Right atrium auricular region (tissue), 2 donors: Measurements from ENCODE around the gene DMGDH. TPM values are rescaled to one million over a fixed set of nuclear protein-coding genes. Genes with fewer than 3 reads are reported as not detected.

Experiments used
- DNase-seq: peaks from one replicate; pipeline ENCODE4 v3.0.0-alpha.2; 2019; ENCODE audit warnings: low spot score
- H3K27ac ChIP-seq, 2 donors: fragments of 200-600 bp; sonication (generic); 1 replicate in 1 of 2; 2 replicates in 1 of 2; pipeline ENCODE4 v1.5.1; 2016 to 2019
- H3K27me3 ChIP-seq, 2 donors: fragments of 200-600 bp; sonication (generic); one replicate each; pipeline versions ENCODE4 v1.5.1 to v1.6.0; 2017 to 2019
- H3K36me3 ChIP-seq: fragments of 200-600 bp; sonication (generic); one replicate; pipeline ENCODE4 v1.5.1; 2016
- H3K4me1 ChIP-seq, 2 donors: fragments of 200-600 bp; sonication (generic); one replicate each; pipeline versions ENCODE4 v1.5.1 to v1.6.0; 2017 to 2019
- H3K4me3 ChIP-seq, 2 donors: fragments of 200-600 bp; sonication (generic); 1 replicate in 1 of 2; 2 replicates in 1 of 2; pipeline ENCODE4 v1.5.1; 2017 to 2019; ENCODE audit warnings: mild to moderate bottlenecking in 1 of 2, moderate library complexity in 1 of 2
- H3K9me3 ChIP-seq, 2 donors: fragments of 200-600 bp; sonication (generic); one replicate each; pipeline ENCODE4 v1.5.1; 2019
- CTCF ChIP-seq, 2 donors: fragments of 200-600 bp; sonication (generic); IDR thresholded peaks; one replicate each; pipeline ENCODE4 v1.5.1; 2019; ENCODE audit warnings: antibody characterized with exemption in 2 of 2
- total RNA-seq, 2 donors: library from RNA; depleted of rRNA; stranded (reverse); fragments of >200 nt; gene quantifications; one replicate each; pipeline ENCODE4 v1.1.0, GENCODE V29; 2016

Gene DMGDH
- total RNA-seq, 2 donors from 2014 or later = 1.3 to 4.0 TPM

- no peaks in the 10 kb centered on the region for H3K36me3 ChIP-seq
- no peak for DNase-seq
- TF ChIP-seq CTCF (IDR thresholded peaks at IDR 0.05) = no peak
- no peaks in the 10 kb centered on the region for H3K27me3 ChIP-seq
- no peaks in the 10 kb centered on the region for H3K4me1 ChIP-seq
- no peak overlapping the region for H3K4me3 ChIP-seq
- no peaks in the 10 kb centered on the region for H3K9me3 ChIP-seq
- no peak overlapping the region for H3K27ac ChIP-seq
Measured at GRCh38 chr5:79036769-79037168, 32.7 kb downstream of the DMGDH start.

- Histone ChIP-seq H3K27ac (no peak overlapping the region), H3K27me3 (no peaks in the 10 kb centered on the region), H3K4me1 (no peaks in the 10 kb centered on the region), H3K9me3 (no peaks in the 10 kb centered on the region), H3K4me3 (no peak overlapping the region), H3K36me3 (no peaks in the 10 kb centered on the region)
- no peak for TF ChIP-seq CTCF (IDR thresholded peaks at IDR 0.05)
- DNase-seq = no peak
Measured at GRCh38 chr5:79035237-79035636, 34.2 kb downstream of the DMGDH start.

DNA sequence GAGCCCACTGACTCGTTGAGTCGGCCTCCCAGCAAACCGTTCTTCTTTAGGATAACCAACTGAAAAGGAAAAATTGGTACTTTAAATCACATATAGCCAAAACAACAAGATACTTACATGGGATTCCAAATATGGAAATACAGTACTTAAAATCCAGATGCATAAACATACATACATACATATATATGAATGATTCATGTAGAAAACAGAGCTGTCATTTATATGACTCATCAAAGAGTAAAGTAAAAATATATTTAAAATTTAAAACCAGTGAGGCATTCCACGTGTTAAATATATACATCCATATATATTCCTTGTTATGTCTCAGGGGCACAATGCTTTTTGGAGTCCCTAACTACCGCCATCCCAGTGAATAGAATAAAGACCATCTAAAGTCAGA, 36.7 kb downstream of the DMGDH start:
- Histone ChIP-seq H3K4me1 (no peaks in the 10 kb centered on the region), H3K27ac (no peak overlapping the region), H3K27me3 (no peaks in the 10 kb centered on the region), H3K9me3 (no peaks in the 10 kb centered on the region), H3K4me3 (no peak overlapping the region), H3K36me3 (no peaks in the 10 kb centered on the region)
- no peak for TF ChIP-seq CTCF (IDR thresholded peaks at IDR 0.05)
- no peak for DNase-seq

DNA sequence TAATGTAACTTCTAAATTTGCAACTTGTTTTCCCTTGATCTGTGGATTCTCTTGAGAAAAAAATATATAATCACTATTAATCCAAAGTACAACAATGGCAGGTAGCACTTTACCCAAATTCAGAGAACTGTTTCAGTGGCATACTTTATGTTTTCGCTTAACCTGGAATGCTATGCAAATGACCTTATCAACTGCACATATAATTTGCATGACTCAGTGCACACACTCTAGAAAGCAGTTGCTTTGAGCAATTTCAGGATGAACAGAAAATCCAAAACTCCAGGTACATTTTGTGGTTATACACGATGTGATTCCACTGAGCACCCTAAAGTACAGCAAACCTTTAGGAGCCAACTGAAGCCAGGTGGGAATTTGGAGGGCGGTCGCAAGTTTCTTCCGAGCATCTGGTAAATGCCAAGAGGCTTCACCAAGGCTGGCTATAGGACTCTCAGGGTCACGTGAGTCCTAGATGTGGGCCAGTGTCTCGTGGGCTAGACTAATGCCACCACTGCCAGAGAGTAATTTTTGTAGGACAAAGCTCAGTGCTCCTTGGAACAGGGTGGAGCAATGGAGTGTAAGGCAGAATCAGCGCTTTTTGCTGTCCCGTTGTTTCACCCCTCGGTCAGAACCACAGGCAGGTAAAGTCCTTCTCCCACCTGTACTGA, 37.3 kb downstream of the DMGDH start:
- Histone ChIP-seq H3K27me3 (no peaks in the 10 kb centered on the region), H3K4me1 (no peaks in the 10 kb centered on the region), H3K27ac (no peak overlapping the region), H3K36me3 (no peaks in the 10 kb centered on the region), H3K9me3 (no peaks in the 10 kb centered on the region), H3K4me3 (no peak overlapping the region)
- TF ChIP-seq CTCF (IDR thresholded peaks at IDR 0.05) = no peak
- DNase-seq = no peak

GRCh38 chr5:79031485-79031867, 38.0 kb downstream of the DMGDH start:
- no peak for TF ChIP-seq CTCF (IDR thresholded peaks at IDR 0.05)

More at GRCh38 chr5:79031485-79031867, 38.0 kb downstream of the DMGDH start:
- H3K27me3 ChIP-seq = no peaks in the 10 kb centered on the region
- no peak overlapping the region for H3K27ac ChIP-seq
- H3K36me3 ChIP-seq = no peaks in the 10 kb centered on the region
- no peak overlapping the region for H3K4me3 ChIP-seq
- no peak for DNase-seq
- no peaks in the 10 kb centered on the region for H3K4me1 ChIP-seq
- no peaks in the 10 kb centered on the region for H3K9me3 ChIP-seq
